CD4-positive, alpha-beta T cell (primary cell): Measurements from ENCODE around the gene FNBP1L. TPM values are rescaled to one million over a fixed set of nuclear protein-coding genes. Genes with fewer than 3 reads are reported as not detected.
"Not testable (repeated sequence)": the region's sequence is repeated elsewhere in the genome, so short reads cannot be mapped to it uniquely, and the experiment has no call there.

Experiments used
- ATAC-seq: fragments of 200-7000 bp; cut with Tn5 transposase; one replicate; pipeline ENCODE4 v1.10.0; 2022; ENCODE audit warnings: mild to moderate bottlenecking; ENCODE audit not compliant: poor library complexity
- CTCF ChIA-PET: fragments of 350-600 bp; sonication (Branson Sonifier 250); formaldehyde crosslinking; loops from one replicate; lab custom pipeline; 2021; ENCODE audit warnings: antibody characterized with exemption, inconsistent platforms; lab: Charles Lee
- POLR2A ChIA-PET: fragments of 350-600 bp; sonication (Branson Sonifier 250); formaldehyde crosslinking; loops from one replicate; lab custom pipeline; 2021; ENCODE audit warnings: antibody characterized with exemption, inconsistent platforms; lab: Charles Lee
- DNase-seq, 14 experiments: peaks; one replicate each; pipeline ENCODE4 v3.0.0-alpha.2; 2013 to 2020; ENCODE audit warnings: mixed read lengths in 2 of 14
- H3K27ac ChIP-seq, 2 donors: one replicate each; pipeline versions ENCODE4 v1.5.1 to v1.7.0; 2013; ENCODE audit warnings: low read length in 2 of 2, low read depth in 1 of 2, mild to moderate bottlenecking in 1 of 2
- H3K27me3 ChIP-seq, 2 experiments: 1 replicate in 1 of 2; 2 replicates in 1 of 2; pipeline versions ENCODE4 v1.6.1 to v1.7.0; 2013; ENCODE audit warnings: low read length in 2 of 2, control low read depth in 1 of 2, mild to moderate bottlenecking in 1 of 2, moderate library complexity in 1 of 2; ENCODE audit not compliant: insufficient read depth in 2 of 2, control insufficient read depth in 1 of 2
- H3K36me3 ChIP-seq: one replicate; pipeline ENCODE4 v1.6.1; 2013; ENCODE audit warnings: low read length, control low read depth; ENCODE audit not compliant: insufficient read depth
- H3K4me1 ChIP-seq: one replicate; pipeline ENCODE4 v1.6.1; 2013; ENCODE audit warnings: low read length, control low read depth; ENCODE audit not compliant: insufficient read depth
- H3K4me3 ChIP-seq: one replicate; pipeline ENCODE4 v1.5.1; 2013; ENCODE audit warnings: mild to moderate bottlenecking, low read length, moderate library complexity
- H3K9me3 ChIP-seq, 2 experiments: 1 replicate in 1 of 2; 2 replicates in 1 of 2; pipeline versions ENCODE4 v1.6.1 to v1.7.0; 2013; ENCODE audit warnings: low read length in 2 of 2, mild to moderate bottlenecking in 2 of 2, control low read depth in 1 of 2, moderate library complexity in 1 of 2; ENCODE audit not compliant: control insufficient read depth in 1 of 2, insufficient read depth in 1 of 2
- H3K27ac Mint-ChIP-seq: one replicate; pipeline ENCODE4 v1.8.0; 2020; ENCODE audit warnings: mixed read lengths
- H3K27me3 Mint-ChIP-seq: one replicate; pipeline ENCODE4 v1.8.0; 2021; ENCODE audit warnings: mixed read lengths
- H3K36me3 Mint-ChIP-seq: one replicate; pipeline ENCODE4 v1.8.0; 2021; ENCODE audit warnings: low read depth, mixed read lengths
- H3K4me1 Mint-ChIP-seq: one replicate; pipeline ENCODE4 v1.8.0; 2021; ENCODE audit warnings: low read depth, mixed read lengths
- H3K4me3 Mint-ChIP-seq: one replicate; pipeline ENCODE4 v1.8.0; 2020; ENCODE audit warnings: mild to moderate bottlenecking, mixed read lengths
- H3K9me3 Mint-ChIP-seq: one replicate; pipeline ENCODE4 v1.8.0; 2020; ENCODE audit warnings: mixed read lengths
- CTCF ChIP-seq: fragments of 200-600 bp; IDR thresholded peaks from one replicate; pipeline ENCODE4 v1.8.0; 2022; ENCODE audit warnings: antibody characterized with exemption, mild to moderate bottlenecking
- intact Hi-C, 2 experiments: fragments of 100-400 bp; cut with DNase I in 1 of 2; cut with micrococcal nuclease in 1 of 2; formaldehyde crosslinking; loops; one replicate each; pipeline versions ENCODE4 v1.15.1 to v1.9.0; 2023 to 2025; cut with DNase I, micrococcal nuclease
- total RNA-seq, 174 experiments: library from RNA in 2 of 174; stranded (reverse) in 2 of 174; gene quantifications; one replicate each; pipeline ENCODE4 v1.2.3 and lab custom pipeline; 2021 to 2026

The FNBP1L gene
- total RNA-seq, 2 experiments from 2014 or later: 1.1 TPM

DNA sequence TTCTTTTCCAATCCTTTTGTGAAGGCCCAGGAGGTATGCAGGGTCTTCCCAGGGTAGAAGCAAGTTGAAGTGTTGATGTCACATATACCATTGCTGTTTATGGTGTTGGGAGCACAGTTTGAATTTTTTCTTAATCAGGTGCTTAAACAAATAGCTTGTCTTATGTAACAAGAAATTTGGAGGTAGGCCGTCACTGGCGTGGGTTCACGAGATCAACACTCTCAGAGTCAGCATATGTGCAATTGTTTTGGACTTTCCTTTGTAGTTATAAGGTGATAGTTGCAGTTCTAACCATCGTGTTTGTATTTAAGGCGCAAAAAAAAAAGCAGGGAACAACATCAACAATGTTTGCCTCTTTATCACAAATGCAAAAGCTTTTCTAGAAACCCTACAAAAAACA is 13.3 kb downstream of the FNBP1L start:
- ATAC-seq: no peak

GRCh38 chr1:93463960-93464359 is 16.0 kb downstream of the FNBP1L start:
- no peak overlapping the region for H3K4me3 Mint-ChIP-seq
- intact Hi-C loops: no loop called here
- no peak for TF ChIP-seq CTCF
- H3K4me1 ChIP-seq: no peaks in the 10 kb centered on the region
- no peak overlapping the region for H3K27ac ChIP-seq
- H3K27ac Mint-ChIP-seq: no peak overlapping the region
- no peak for ATAC-seq
- no peak for DNase-seq
- H3K4me1 Mint-ChIP-seq: no peaks in the 10 kb centered on the region
- no peaks in the 10 kb centered on the region for H3K36me3 ChIP-seq
- no peaks in the 10 kb centered on the region for H3K9me3 ChIP-seq
- ChIA-PET POLR2A (no interaction called here), CTCF (no interaction called here)
- H3K27me3 ChIP-seq: no peaks in the 10 kb centered on the region
- peaks cover 5% of the 10 kb centered on the region for H3K9me3 Mint-ChIP-seq
- no peak overlapping the region for H3K4me3 ChIP-seq
- H3K36me3 Mint-ChIP-seq: no peaks in the 10 kb centered on the region
- H3K27me3 Mint-ChIP-seq: no peaks in the 10 kb centered on the region

More for the DNA sequence above, 13.3 kb downstream of the FNBP1L start:
- Histone ChIP-seq H3K36me3 (no peaks in the 10 kb centered on the region), H3K27ac (no peak overlapping the region), H3K4me3 (no peak overlapping the region), H3K4me1 (no peaks in the 10 kb centered on the region), H3K9me3 (no peaks in the 10 kb centered on the region), H3K27me3 (no peaks in the 10 kb centered on the region)
- Mint-ChIP-seq H3K4me1 (no peaks in the 10 kb centered on the region), H3K27me3 (peaks cover 5% of the 10 kb centered on the region), H3K36me3 (no peaks in the 10 kb centered on the region), H3K4me3 (no peak overlapping the region), H3K9me3 (peaks cover 3% of the 10 kb centered on the region), H3K27ac (no peak overlapping the region)
- ChIA-PET POLR2A (no interaction called here), CTCF (interaction anchor here (0.9 kb wide), 1 partner anchor 25 kb away, joined by 3 read pairs; no protein-coding TSS in a partner anchor)
- no peak for DNase-seq
- no peak for TF ChIP-seq CTCF
- intact Hi-C loops: no loop called here

DNA sequence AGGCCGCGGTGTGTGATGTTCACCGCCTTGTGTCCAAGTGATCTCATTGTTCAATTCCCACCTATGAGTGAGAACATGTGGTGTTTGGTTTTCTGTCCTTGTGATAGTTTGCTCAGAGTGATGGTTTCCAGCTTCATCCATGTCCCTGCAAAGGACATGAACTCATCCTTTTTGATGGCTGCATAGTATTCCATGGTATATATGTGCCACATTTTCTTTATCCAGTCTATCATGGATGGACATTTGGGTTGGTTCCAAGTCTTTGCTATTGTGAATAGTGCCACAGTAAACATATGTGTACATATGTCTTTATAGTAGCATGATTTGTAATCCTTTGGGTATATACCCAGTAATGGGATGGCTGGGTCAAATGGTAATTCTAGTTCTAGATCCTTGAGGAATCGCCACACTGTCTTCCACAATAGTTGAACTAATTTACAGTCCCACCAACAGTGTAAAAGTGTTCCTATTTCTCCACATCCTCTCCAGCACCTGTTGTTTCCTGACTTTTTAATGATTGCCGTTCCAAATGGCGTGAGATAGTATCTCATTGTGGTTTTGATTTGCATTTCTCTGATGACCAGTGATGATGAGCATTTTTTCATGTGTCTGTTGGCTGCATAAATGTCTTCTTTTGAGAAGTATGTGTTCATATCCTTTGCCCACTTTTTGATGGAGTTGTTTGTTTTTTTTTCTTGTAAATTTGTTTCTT is 17.6 kb downstream of the FNBP1L start:
- POLR2A ChIA-PET, H3K36me3 Mint-ChIP-seq, H3K4me1 Mint-ChIP-seq, H3K4me3 Mint-ChIP-seq, CTCF ChIA-PET, H3K27me3 ChIP-seq, H3K27me3 Mint-ChIP-seq, H3K36me3 ChIP-seq, H3K9me3 Mint-ChIP-seq, DNase-seq, H3K27ac ChIP-seq, ATAC-seq, H3K4me1 ChIP-seq, H3K4me3 ChIP-seq, H3K9me3 ChIP-seq, H3K27ac Mint-ChIP-seq: not testable (repeated sequence)
- intact Hi-C loops: loop anchor here in 1 of 2 experiments (1.0 kb wide), 1 partner anchor 12 kb away; no protein-coding TSS in a partner anchor

GRCh38 chr1:93467606-93468005 is 19.7 kb downstream of the FNBP1L start:
- no peaks in the 10 kb centered on the region for H3K9me3 ChIP-seq
- H3K4me3 Mint-ChIP-seq: no peak overlapping the region
- no peak overlapping the region for H3K4me3 ChIP-seq
- ChIA-PET POLR2A (no interaction called here), CTCF (no interaction called here)
- H3K36me3 ChIP-seq: no peaks in the 10 kb centered on the region
- H3K4me1 ChIP-seq: no peaks in the 10 kb centered on the region
- no peaks in the 10 kb centered on the region for H3K27me3 Mint-ChIP-seq
- no peak for TF ChIP-seq CTCF
- no peaks in the 10 kb centered on the region for H3K27me3 ChIP-seq
- no peak overlapping the region for H3K27ac Mint-ChIP-seq
- H3K4me1 Mint-ChIP-seq: no peaks in the 10 kb centered on the region
- no peak overlapping the region for H3K27ac ChIP-seq
- peaks cover 5% of the 10 kb centered on the region for H3K9me3 Mint-ChIP-seq
- H3K36me3 Mint-ChIP-seq: no peaks in the 10 kb centered on the region
- no peak for DNase-seq
- intact Hi-C loops: no loop called here
- ATAC-seq: no peak
